C4-2B (cell line): ENCODE measurements around the gene TULP1.

Experiments used
- ZFX ChIP-seq: fragments of 450-650 bp; IDR thresholded peaks from 2 replicates; pipeline ENCODE4 v1.6.1; 2017
- TF ChIP-seq, protein P1 (sequence below): fragments of 450-650 bp; conservative IDR thresholded peaks from 2 replicates; pipeline ENCODE4 v1.5.1; 2017; ENCODE audit warnings: mild to moderate bottlenecking

- TF ChIP-seq, protein P1, sequence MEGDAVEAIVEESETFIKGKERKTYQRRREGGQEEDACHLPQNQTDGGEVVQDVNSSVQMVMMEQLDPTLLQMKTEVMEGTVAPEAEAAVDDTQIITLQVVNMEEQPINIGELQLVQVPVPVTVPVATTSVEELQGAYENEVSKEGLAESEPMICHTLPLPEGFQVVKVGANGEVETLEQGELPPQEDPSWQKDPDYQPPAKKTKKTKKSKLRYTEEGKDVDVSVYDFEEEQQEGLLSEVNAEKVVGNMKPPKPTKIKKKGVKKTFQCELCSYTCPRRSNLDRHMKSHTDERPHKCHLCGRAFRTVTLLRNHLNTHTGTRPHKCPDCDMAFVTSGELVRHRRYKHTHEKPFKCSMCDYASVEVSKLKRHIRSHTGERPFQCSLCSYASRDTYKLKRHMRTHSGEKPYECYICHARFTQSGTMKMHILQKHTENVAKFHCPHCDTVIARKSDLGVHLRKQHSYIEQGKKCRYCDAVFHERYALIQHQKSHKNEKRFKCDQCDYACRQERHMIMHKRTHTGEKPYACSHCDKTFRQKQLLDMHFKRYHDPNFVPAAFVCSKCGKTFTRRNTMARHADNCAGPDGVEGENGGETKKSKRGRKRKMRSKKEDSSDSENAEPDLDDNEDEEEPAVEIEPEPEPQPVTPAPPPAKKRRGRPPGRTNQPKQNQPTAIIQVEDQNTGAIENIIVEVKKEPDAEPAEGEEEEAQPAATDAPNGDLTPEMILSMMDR = no peak
- TF ChIP-seq ZFX = no peak
These were observed 44.5 kb upstream of the TULP1 start for GRCh38 chr6:35557239-35557638.
